Transverse colon (tissue), 4 donors: Measurements from ENCODE around the gene TBK1. TPM values are rescaled to one million over a fixed set of nuclear protein-coding genes. Genes with fewer than 3 reads are reported as not detected.

Experiments
- DNase-seq: peaks from one replicate; pipeline ENCODE4 v3.0.0-alpha.2; 2019
- H3K27ac ChIP-seq, 4 donors: fragments of 200-600 bp; sonication (generic); 2 replicates each; pipeline ENCODE4 v1.5.1; 2016 to 2018; ENCODE audit warnings: inconsistent platforms in 4 of 4
- H3K27me3 ChIP-seq: fragments of 200-600 bp; sonication (generic); 2 replicates; pipeline ENCODE4 v1.5.1; 2017; ENCODE audit warnings: inconsistent platforms
- H3K36me3 ChIP-seq, 4 donors: fragments of 200-600 bp; sonication (generic); 2 replicates each; pipeline ENCODE4 v1.5.1; 2017 to 2019; ENCODE audit warnings: inconsistent platforms in 4 of 4
- H3K4me1 ChIP-seq, 4 donors: fragments of 200-600 bp; sonication (generic); 2 replicates each; pipeline ENCODE4 v1.5.1; 2017 to 2020; ENCODE audit warnings: inconsistent platforms in 4 of 4
- H3K4me3 ChIP-seq, 4 donors: fragments of 200-600 bp; sonication (generic); 1 replicate in 1 of 4; 2 replicates in 3 of 4; pipeline versions ENCODE4 v1.5.1 to v1.6.1; 2017 to 2019; ENCODE audit warnings: inconsistent platforms in 4 of 4
- H3K9me3 ChIP-seq, 2 donors: fragments of 200-600 bp; sonication (generic); 2 replicates each; pipeline ENCODE4 v1.5.1; 2017 to 2019; ENCODE audit warnings: inconsistent platforms in 2 of 2
- EP300 ChIP-seq: sonication (generic); formaldehyde crosslinking; IDR thresholded peaks from one replicate; pipeline ENCODE4 v1.6.1; 2017; ENCODE audit warnings: antibody characterized with exemption, low read depth
- POLR2A ChIP-seq: fragments of 450-650 bp; IDR thresholded peaks from one replicate; pipeline ENCODE4 v1.6.1; 2016; ENCODE audit warnings: antibody characterized with exemption, mild to moderate bottlenecking, moderate library complexity
- POLR2AphosphoS5 ChIP-seq, 3 donors: sonication (generic); formaldehyde crosslinking; IDR thresholded peaks; one replicate each; pipeline ENCODE4 v1.6.1; 2016; ENCODE audit warnings: antibody characterized with exemption in 3 of 3
- WGBS, 2 donors: methylation state at CpG; one replicate each; pipeline ENCODE4 v1.1.5; 2018; ENCODE audit warnings: low coverage in 1 of 2; 5-methylcytosine and 5-hydroxymethylcytosine counted together
- in situ Hi-C, 4 donors: fragments of 200-750 bp; cut with MboI; loops; one replicate each; pipeline versions ENCODE4 v1.15.0 to v1.15.1; 2017; ENCODE audit warnings: low sequenced_read_pairs in 3 of 4, low pct_ligation_motif_present in 1 of 4, low pct_unique_long_range_greater_than_20kb in 1 of 4
- intact Hi-C: fragments of 100-400 bp; cut with DNase I; formaldehyde crosslinking; loops from one replicate; pipeline ENCODE4 v1.15.1; 2023; ENCODE audit warnings: low total_unique reads
- total RNA-seq, 4 donors: library from RNA; depleted of rRNA; stranded (reverse); fragments of >200 nt; gene quantifications; one replicate each; pipeline ENCODE4 v1.1.0, GENCODE V29; 2016
- TF ChIP-seq, protein P1 (sequence below), 5 experiments: fragments of 200-600 bp in 3 of 5; fragments of 450-650 bp in 2 of 5; sonication (generic) in 3 of 5; IDR thresholded peaks; 1 replicate in 2 of 5; 2 replicates in 3 of 5; pipeline ENCODE4 v1.5.1; 2016 to 2017; ENCODE audit warnings: antibody characterized with exemption in 5 of 5, inconsistent platforms in 3 of 5, mild to moderate bottlenecking in 2 of 5, moderate library complexity in 1 of 5

Gene TBK1
- total RNA-seq, 4 donors from 2014 or later, result 6.4 to 25.9 (median 17.1) TPM

DNA sequence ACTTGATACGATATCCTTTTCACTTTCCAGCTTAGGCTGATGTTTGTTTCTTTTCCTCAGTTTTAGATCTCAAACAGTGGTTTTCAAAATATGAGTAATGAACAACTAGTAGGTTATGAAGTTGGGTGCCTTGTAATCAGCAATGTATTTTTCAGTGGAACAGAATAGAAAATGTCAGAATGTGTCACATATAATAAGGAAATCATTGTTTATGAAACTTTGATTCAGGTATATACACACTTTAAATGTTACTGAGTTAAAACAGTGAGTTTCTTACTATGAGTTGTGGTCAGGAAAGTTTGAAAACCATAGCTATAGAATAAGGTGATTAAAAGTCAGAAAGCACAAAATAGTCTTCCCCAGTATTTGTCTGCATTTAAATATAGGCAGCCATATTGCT, 39.8 kb downstream of the TBK1 start:
- Histone ChIP-seq H3K27ac (no peak overlapping the region), H3K36me3 (peaks cover 0 to 72% (median 36%) of the 10 kb centered on the region in 4 donors), H3K9me3 (no peaks in the 10 kb centered on the region), H3K4me3 (no peak overlapping the region), H3K4me1 (no peaks in the 10 kb centered on the region), H3K27me3 (no peaks in the 10 kb centered on the region)
- in situ Hi-C loops, result no loop called here
- intact Hi-C loops, result no loop called here
- TF ChIP-seq POLR2A, result no peak
- TF ChIP-seq, protein P1, sequence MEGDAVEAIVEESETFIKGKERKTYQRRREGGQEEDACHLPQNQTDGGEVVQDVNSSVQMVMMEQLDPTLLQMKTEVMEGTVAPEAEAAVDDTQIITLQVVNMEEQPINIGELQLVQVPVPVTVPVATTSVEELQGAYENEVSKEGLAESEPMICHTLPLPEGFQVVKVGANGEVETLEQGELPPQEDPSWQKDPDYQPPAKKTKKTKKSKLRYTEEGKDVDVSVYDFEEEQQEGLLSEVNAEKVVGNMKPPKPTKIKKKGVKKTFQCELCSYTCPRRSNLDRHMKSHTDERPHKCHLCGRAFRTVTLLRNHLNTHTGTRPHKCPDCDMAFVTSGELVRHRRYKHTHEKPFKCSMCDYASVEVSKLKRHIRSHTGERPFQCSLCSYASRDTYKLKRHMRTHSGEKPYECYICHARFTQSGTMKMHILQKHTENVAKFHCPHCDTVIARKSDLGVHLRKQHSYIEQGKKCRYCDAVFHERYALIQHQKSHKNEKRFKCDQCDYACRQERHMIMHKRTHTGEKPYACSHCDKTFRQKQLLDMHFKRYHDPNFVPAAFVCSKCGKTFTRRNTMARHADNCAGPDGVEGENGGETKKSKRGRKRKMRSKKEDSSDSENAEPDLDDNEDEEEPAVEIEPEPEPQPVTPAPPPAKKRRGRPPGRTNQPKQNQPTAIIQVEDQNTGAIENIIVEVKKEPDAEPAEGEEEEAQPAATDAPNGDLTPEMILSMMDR (IDR thresholded peaks at IDR 0.05), result no peak
- TF ChIP-seq EP300, result no peak
- no peak for TF ChIP-seq POLR2AphosphoS5 (IDR thresholded peaks at IDR 0.05)
- WGBS, 2 donors, result 79 to 81% methylated on average over 1 of the region's 1 CpG
- no peak for DNase-seq

DNA sequence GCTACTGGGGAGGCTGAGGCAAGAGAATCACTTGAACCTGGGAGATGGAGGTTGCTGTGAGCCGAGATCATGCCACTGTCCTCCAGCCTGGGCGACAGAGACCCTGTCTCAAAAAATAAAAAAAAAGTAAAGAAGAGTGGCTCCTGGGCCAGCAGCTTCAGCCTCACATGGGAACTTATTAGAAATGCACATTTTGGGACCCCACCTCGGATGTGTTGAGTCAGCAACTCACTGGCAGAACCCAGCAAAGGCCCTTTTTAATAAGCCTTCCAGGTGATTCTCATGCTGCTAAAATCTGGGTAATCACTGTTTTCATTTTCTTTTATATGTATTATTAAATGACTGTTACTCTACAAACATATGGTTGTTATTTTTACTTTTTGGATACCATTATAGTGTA, 41.6 kb downstream of the TBK1 start:
- in situ Hi-C loops (no loop called here), intact Hi-C loops (no loop called here)
- H3K27ac ChIP-seq, result no peak overlapping the region
- H3K4me3 ChIP-seq, result no peak overlapping the region
- H3K27me3 ChIP-seq, result no peaks in the 10 kb centered on the region
- H3K4me1 ChIP-seq, result no peaks in the 10 kb centered on the region
- no peak for TF ChIP-seq EP300
- TF ChIP-seq, protein P1 (IDR thresholded peaks at IDR 0.05), result no peak
- TF ChIP-seq POLR2AphosphoS5 (IDR thresholded peaks at IDR 0.05), result no peak
- no peak for TF ChIP-seq POLR2A
- no peaks in the 10 kb centered on the region for H3K9me3 ChIP-seq
- 100% methylated on average over 1 to 3 of the region's 3 CpGs for WGBS, 2 donors
- no peak for DNase-seq
- H3K36me3 ChIP-seq, result peaks cover 0 to 74% (median 36%) of the 10 kb centered on the region in 4 donors

DNA sequence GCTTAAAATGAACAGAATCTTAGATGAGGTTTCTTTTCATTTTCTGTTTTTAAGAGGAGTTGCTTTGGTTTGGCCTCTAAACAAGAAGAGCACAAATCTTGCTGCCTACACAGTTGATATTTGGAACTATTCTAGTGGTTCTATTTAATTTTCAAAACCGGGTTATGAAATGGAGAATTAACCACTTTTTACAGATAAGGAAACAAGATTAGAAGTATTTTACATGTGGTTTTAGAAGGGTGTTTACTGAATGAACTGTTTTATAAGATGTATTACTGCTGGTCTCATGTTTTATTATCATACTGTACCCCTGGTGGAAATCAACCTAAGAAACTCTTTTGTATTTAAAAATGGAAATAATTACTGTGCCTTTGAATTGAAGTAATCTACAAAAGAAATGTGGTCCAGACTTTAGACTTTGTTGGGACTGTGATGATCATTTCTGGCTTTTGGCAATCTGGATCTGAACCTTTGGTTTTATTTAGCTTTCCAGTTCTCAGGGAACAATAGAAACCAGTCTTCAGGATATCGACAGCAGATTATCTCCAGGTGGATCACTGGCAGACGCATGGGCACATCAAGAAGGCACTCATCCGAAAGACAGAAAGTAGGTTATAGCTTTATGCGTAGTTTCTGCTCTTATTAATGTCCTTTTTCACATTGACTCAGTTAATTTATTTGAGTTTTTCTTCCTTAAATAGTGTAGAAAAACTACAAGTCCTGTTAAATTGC, 43.2 kb downstream of the TBK1 start:
- in situ Hi-C loops, result no loop called here
- intact Hi-C loops, result no loop called here
- WGBS, 2 donors, result 77 to 89% methylated on average over 5 of the region's 5 CpGs
- no peak for DNase-seq
- TF ChIP-seq POLR2A (no peak), POLR2AphosphoS5 (IDR thresholded peaks at IDR 0.05) (no peak), EP300 (no peak)
- TF ChIP-seq, protein P1 (IDR thresholded peaks at IDR 0.05), result no peak
- H3K27ac ChIP-seq, result no peak overlapping the region
- no peak overlapping the region for H3K4me3 ChIP-seq
- H3K27me3 ChIP-seq, result no peaks in the 10 kb centered on the region
- H3K4me1 ChIP-seq, result no peaks in the 10 kb centered on the region
- H3K36me3 ChIP-seq, result peaks cover 0 to 78% (median 33%) of the 10 kb centered on the region in 4 donors
- H3K9me3 ChIP-seq, result no peaks in the 10 kb centered on the region

DNA sequence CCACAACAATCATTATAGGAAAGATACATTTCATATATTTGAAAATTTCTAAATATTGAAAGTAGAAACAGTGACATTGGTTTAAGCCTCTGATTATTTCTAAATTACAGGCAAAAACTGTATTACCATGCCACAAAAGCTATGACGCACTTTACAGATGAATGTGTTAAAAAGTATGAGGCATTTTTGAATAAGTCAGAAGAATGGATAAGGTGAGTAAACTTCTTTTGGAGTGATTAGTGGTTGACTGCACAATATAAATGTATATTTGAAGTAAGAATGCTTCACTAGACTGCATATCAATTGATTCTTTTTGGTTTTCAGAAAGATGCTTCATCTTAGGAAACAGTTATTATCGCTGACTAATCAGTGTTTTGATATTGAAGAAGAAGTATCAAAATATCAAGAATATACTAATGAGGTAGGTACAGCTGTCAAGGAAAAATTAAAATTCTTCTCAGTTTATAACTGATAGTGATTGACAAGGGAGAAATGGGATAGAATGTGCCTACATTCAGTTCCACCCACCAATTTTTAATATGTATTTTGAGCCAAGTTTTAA, 45.0 kb downstream of the TBK1 start:
- no peaks in the 10 kb centered on the region for H3K27me3 ChIP-seq
- intact Hi-C loops, result no loop called here
- DNase-seq, result no peak
- no peaks in the 10 kb centered on the region for H3K9me3 ChIP-seq
- peaks cover 0 to 72% (median 31%) of the 10 kb centered on the region in 4 donors for H3K36me3 ChIP-seq
- H3K4me3 ChIP-seq, result no peak overlapping the region
- no peaks in the 10 kb centered on the region for H3K4me1 ChIP-seq
- 93 to 94% methylated on average over 2 of the region's 2 CpGs for WGBS, 2 donors
- no peak for TF ChIP-seq EP300
- TF ChIP-seq POLR2AphosphoS5 (IDR thresholded peaks at IDR 0.05), result no peak
- TF ChIP-seq, protein P1 (IDR thresholded peaks at IDR 0.05), result no peak
- no peak for TF ChIP-seq POLR2A
- no peak overlapping the region for H3K27ac ChIP-seq
- in situ Hi-C loops, result no loop called here
